Stomach (tissue), 9 donors: ENCODE results near the gene STAMBPL1. TPM values are rescaled to one million over a fixed set of nuclear protein-coding genes. Genes with fewer than 3 reads are reported as not detected.

Experiments
- DNase-seq, 2 donors: peaks; one replicate each; pipeline versions ENCODE4 v3.0.0 to v3.0.0-alpha.2; 2013 to 2019
- H3K27ac ChIP-seq, 5 donors: fragments of 200-600 bp in 4 of 5; sonication (generic) in 4 of 5; one replicate each; pipeline ENCODE4 v1.5.1; 2013 to 2019; ENCODE audit warnings: mild to moderate bottlenecking in 1 of 5, moderate library complexity in 1 of 5
- H3K27me3 ChIP-seq, 3 donors: fragments of 200-600 bp; sonication (generic); one replicate each; pipeline ENCODE4 v1.5.1; 2017 to 2019; ENCODE audit warnings: mixed run types in 1 of 3
- H3K36me3 ChIP-seq, 4 donors: fragments of 200-600 bp; sonication (generic); 1 replicate in 3 of 4; 2 replicates in 1 of 4; pipeline ENCODE4 v1.5.1; 2016 to 2019
- H3K4me1 ChIP-seq, 4 donors: fragments of 200-600 bp; sonication (generic); one replicate each; pipeline ENCODE4 v1.5.1; 2016 to 2019
- H3K4me3 ChIP-seq, 4 donors: fragments of 200-600 bp; sonication (generic) in 3 of 4; one replicate each; pipeline ENCODE4 v1.5.1; 2016 to 2019; ENCODE audit warnings: mild to moderate bottlenecking in 1 of 4
- H3K9me3 ChIP-seq, 4 donors: fragments of 200-600 bp; sonication (generic); one replicate each; pipeline ENCODE4 v1.5.1; 2016 to 2019
- EP300 ChIP-seq: sonication (generic); formaldehyde crosslinking; IDR thresholded peaks from one replicate; pipeline ENCODE4 v1.6.1; 2017; ENCODE audit warnings: antibody characterized with exemption
- POLR2A ChIP-seq, 4 donors: fragments of 450-650 bp; IDR thresholded peaks; one replicate each; pipeline ENCODE4 v1.6.1; 2016; ENCODE audit warnings: antibody characterized with exemption in 4 of 4, control low read depth in 2 of 4, mild to moderate bottlenecking in 1 of 4, moderate library complexity in 1 of 4
- POLR2AphosphoS5 ChIP-seq, 3 donors: sonication (generic); formaldehyde crosslinking; IDR thresholded peaks; one replicate each; pipeline ENCODE4 v1.6.1; 2016; ENCODE audit warnings: antibody characterized with exemption in 3 of 3
- WGBS, 5 donors: extraction: QIAGEN DNeasy Blood & Tissue Kit in 3 of 5; methylation state at CpG; one replicate each; pipeline versions ENCODE4 v1.1.5 to v1.1.7; 2013 to 2018; 5-methylcytosine and 5-hydroxymethylcytosine counted together
- intact Hi-C: fragments of 100-400 bp; cut with DNase I; formaldehyde crosslinking; loops from one replicate; pipeline ENCODE4 v1.15.1; 2023; ENCODE audit warnings: low total_unique reads
- polyA plus RNA-seq, 3 donors: library from polyadenylated mRNA; stranded (reverse); fragments of 200-250 nt; gene quantifications; one replicate each; pipeline ENCODE4 v1.2.3, GENCODE V29; 2013
- total RNA-seq, 5 donors: library from RNA; depleted of rRNA; stranded (reverse); fragments of >200 nt; gene quantifications; one replicate each; pipeline versions ENCODE4 v1.1.0 to v1.2.3, GENCODE V29; 2014 to 2016
- TF ChIP-seq, protein P1 (sequence below), 7 experiments: fragments of 450-650 bp in 4 of 7; fragments of 200-600 bp in 3 of 7; sonication (generic) in 3 of 7; IDR thresholded peaks; one replicate each; pipeline ENCODE4 v1.5.1; 2016 to 2019; ENCODE audit warnings: antibody characterized with exemption in 7 of 7, control low read depth in 2 of 7, mild to moderate bottlenecking in 1 of 7
- donor health status: healthy with polysubstance abuse.
- donor health status: Bipolar disorder and iron deficiency.
- donor health status: healthy.

The STAMBPL1 gene
- total and polyA plus RNA-seq, 8 donors: 3.2 to 40.8 (median 8.4) TPM

DNA sequence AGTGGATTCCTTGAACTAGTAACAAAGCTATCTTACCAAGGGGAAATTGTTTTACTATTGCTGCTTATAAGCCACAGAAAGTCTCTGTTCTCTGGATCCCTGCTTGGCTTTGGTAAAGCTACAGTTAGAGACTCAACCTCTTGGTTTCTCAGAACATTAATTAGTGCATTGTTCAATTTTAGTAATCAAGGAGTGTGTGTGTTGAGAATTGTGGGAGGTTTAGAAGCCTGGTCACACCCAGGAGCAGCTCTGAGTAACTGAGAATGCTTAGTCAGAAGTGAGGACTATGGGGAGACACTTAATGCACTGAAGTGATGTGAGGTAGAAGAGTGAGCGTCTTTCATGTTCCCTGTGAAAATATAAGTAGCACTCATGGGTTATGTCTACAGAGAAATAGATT, 80.8 kb downstream of the STAMBPL1 start:
- no peak for TF ChIP-seq POLR2AphosphoS5 (IDR thresholded peaks at IDR 0.05)
- TF ChIP-seq, protein P1, sequence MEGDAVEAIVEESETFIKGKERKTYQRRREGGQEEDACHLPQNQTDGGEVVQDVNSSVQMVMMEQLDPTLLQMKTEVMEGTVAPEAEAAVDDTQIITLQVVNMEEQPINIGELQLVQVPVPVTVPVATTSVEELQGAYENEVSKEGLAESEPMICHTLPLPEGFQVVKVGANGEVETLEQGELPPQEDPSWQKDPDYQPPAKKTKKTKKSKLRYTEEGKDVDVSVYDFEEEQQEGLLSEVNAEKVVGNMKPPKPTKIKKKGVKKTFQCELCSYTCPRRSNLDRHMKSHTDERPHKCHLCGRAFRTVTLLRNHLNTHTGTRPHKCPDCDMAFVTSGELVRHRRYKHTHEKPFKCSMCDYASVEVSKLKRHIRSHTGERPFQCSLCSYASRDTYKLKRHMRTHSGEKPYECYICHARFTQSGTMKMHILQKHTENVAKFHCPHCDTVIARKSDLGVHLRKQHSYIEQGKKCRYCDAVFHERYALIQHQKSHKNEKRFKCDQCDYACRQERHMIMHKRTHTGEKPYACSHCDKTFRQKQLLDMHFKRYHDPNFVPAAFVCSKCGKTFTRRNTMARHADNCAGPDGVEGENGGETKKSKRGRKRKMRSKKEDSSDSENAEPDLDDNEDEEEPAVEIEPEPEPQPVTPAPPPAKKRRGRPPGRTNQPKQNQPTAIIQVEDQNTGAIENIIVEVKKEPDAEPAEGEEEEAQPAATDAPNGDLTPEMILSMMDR (IDR thresholded peaks at IDR 0.05): no peak
- no peak for TF ChIP-seq POLR2A (IDR thresholded peaks at IDR 0.05)
- no peak for TF ChIP-seq EP300
- Histone ChIP-seq H3K4me1 (peaks cover 0 to 24% (median 10%) of the 10 kb centered on the region in 4 donors), H3K27ac (peak overlapping the region in 1 of 5 donors; percentile 11), H3K36me3 (no peaks in the 10 kb centered on the region), H3K27me3 (no peaks in the 10 kb centered on the region), H3K9me3 (no peaks in the 10 kb centered on the region), H3K4me3 (no peak overlapping the region)
- intact Hi-C loops: no loop called here
- 85 to 90% (median 87%) methylated on average over 1 of the region's 1 CpG for WGBS, 5 donors
- DNase-seq: no peak

DNA sequence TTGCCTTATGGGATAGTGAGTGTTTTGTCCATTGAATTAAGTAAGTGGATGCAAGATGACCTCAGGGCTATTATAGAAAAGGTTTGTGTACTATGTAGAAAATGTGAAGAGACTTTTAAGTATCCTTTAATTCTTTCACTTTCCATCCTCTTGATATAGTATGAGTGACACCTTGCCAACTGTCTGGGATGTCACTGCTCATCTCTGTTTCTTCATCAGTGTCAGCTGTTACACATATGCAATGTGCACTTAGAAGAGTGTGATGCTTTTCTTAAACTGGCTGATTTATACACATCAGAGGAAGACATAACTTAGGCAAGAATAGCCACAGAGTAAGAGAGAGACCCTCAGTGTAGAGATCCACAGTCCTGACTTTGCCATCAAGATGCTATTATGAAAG, 81.2 kb downstream of the STAMBPL1 start:
- H3K36me3 ChIP-seq: no peaks in the 10 kb centered on the region
- no peak overlapping the region for H3K4me3 ChIP-seq
- intact Hi-C loops: no loop called here
- no peak overlapping the region for H3K27ac ChIP-seq
- no peak for DNase-seq
- H3K9me3 ChIP-seq: no peaks in the 10 kb centered on the region
- no peak for TF ChIP-seq EP300
- TF ChIP-seq, protein P1 (IDR thresholded peaks at IDR 0.05): no peak
- no peak for TF ChIP-seq POLR2AphosphoS5 (IDR thresholded peaks at IDR 0.05)
- no peak for TF ChIP-seq POLR2A (IDR thresholded peaks at IDR 0.05)
- peaks cover 0 to 26% (median 11%) of the 10 kb centered on the region in 4 donors for H3K4me1 ChIP-seq
- H3K27me3 ChIP-seq: no peaks in the 10 kb centered on the region

DNA sequence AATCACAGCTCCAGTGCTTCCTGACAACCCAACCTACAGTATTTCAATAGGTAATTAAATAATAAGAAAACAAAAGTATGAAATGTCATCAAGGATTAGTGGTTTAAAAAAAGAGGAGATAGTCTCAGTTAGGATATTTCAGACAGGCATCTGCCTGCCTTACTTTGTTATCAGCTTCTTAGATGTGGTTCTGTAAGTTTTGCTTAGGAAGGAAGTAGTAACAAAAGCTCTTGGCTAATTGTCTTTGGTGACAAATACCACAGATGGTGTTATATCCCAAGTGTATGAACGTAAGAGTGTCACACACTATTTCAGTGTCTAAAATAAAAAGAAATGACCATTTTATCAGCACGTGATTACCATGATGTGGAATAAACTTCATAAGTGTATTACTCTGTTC, 82.3 kb downstream of the STAMBPL1 start:
- TF ChIP-seq POLR2AphosphoS5 (IDR thresholded peaks at IDR 0.05) (no peak), EP300 (no peak), POLR2A (IDR thresholded peaks at IDR 0.05) (no peak)
- TF ChIP-seq, protein P1 (IDR thresholded peaks at IDR 0.05): no peak
- Histone ChIP-seq H3K4me1 (peaks cover 0 to 31% (median 11%) of the 10 kb centered on the region in 4 donors), H3K27me3 (no peaks in the 10 kb centered on the region), H3K27ac (no peak overlapping the region), H3K36me3 (no peaks in the 10 kb centered on the region), H3K4me3 (no peak overlapping the region), H3K9me3 (no peaks in the 10 kb centered on the region)
- DNase-seq: no peak
- 63 to 79% (median 69%) methylated on average over 2 of the region's 2 CpGs for WGBS, 5 donors
- intact Hi-C loops: no loop called here

DNA sequence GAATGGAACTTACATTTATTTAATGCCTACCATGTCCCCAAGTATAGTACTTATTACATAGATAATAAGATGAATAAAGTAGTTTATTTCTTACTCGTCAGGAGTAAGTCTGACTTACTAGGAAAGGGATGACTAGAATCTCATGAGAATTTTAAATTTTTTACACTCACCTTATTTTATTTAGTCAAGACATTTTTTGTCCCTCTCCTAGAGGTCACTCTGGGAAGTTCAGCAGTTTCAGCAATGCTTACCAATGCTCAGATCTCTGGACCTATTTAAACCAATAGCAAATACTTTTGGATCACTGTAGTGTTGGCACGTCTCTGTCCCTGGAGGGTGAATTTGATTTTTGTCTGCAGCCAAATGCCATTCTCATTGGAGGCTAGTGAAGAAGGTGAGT, 83.3 kb downstream of the STAMBPL1 start:
- H3K9me3 ChIP-seq: no peaks in the 10 kb centered on the region
- peaks cover 0 to 31% (median 11%) of the 10 kb centered on the region in 4 donors for H3K4me1 ChIP-seq
- no peak overlapping the region for H3K4me3 ChIP-seq
- intact Hi-C loops: no loop called here
- H3K36me3 ChIP-seq: no peaks in the 10 kb centered on the region
- H3K27ac ChIP-seq: no peak overlapping the region
- WGBS, 5 donors: 84 to 99% (median 95%) methylated on average over 2 of the region's 2 CpGs
- H3K27me3 ChIP-seq: no peaks in the 10 kb centered on the region
- TF ChIP-seq, protein P1 (IDR thresholded peaks at IDR 0.05): no peak
- TF ChIP-seq EP300 (no peak), POLR2A (IDR thresholded peaks at IDR 0.05) (no peak), POLR2AphosphoS5 (IDR thresholded peaks at IDR 0.05) (no peak)
- DNase-seq: no peak
